Measurements from ENCODE around the gene C1QTNF9. TPM values are rescaled to one million over a fixed set of nuclear protein-coding genes. Genes with fewer than 3 reads are reported as not detected.

Gene C1QTNF9
- total RNA-seq, 1 donor, result not detected

GRCh38 chr13:24301911-24302310, 7.5 kb upstream of the C1QTNF9 start:
- DNase-seq (ENCODE audit: low read depth), result no peak
- no peak overlapping the region for H3K4me3 ChIP-seq (ENCODE audit: low read depth, low read length)
- TF ChIP-seq CTCF (IDR thresholded peaks at IDR 0.05; ENCODE audit: insufficient read depth, low read length), result no peak

GRCh38 chr13:24304620-24305019, 4.8 kb upstream of the C1QTNF9 start:
- H3K4me3 ChIP-seq (ENCODE audit: low read depth, low read length), result no peak overlapping the region
- no peak for DNase-seq (ENCODE audit: low read depth)
- TF ChIP-seq CTCF (IDR thresholded peaks at IDR 0.05; ENCODE audit: insufficient read depth, low read length), result no peak

DNA sequence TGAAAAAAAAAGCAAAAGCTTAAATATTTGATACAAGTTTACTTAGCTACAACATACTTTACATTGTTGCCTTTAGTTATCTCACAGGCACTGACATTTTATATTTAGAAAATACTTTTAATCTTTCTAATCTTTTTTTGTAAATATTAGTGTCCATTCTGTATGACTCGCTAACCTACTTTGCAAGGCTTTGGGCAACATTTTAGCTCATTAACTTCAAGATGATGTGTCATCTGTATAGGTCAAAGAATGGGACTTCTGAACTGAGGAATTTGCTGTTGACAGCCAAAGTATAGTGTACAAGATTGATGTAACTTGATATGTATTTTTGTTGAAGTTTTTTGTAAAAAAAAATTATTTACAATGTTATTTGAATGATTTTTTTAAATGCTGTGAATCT, 2.7 kb upstream of the C1QTNF9 start:
- DNase-seq (ENCODE audit: low read depth), result peak; percentile 54
- TF ChIP-seq CTCF (IDR thresholded peaks at IDR 0.05; ENCODE audit: insufficient read depth, low read length), result no peak
- H3K4me3 ChIP-seq (ENCODE audit: low read depth, low read length), result no peak overlapping the region

DNA sequence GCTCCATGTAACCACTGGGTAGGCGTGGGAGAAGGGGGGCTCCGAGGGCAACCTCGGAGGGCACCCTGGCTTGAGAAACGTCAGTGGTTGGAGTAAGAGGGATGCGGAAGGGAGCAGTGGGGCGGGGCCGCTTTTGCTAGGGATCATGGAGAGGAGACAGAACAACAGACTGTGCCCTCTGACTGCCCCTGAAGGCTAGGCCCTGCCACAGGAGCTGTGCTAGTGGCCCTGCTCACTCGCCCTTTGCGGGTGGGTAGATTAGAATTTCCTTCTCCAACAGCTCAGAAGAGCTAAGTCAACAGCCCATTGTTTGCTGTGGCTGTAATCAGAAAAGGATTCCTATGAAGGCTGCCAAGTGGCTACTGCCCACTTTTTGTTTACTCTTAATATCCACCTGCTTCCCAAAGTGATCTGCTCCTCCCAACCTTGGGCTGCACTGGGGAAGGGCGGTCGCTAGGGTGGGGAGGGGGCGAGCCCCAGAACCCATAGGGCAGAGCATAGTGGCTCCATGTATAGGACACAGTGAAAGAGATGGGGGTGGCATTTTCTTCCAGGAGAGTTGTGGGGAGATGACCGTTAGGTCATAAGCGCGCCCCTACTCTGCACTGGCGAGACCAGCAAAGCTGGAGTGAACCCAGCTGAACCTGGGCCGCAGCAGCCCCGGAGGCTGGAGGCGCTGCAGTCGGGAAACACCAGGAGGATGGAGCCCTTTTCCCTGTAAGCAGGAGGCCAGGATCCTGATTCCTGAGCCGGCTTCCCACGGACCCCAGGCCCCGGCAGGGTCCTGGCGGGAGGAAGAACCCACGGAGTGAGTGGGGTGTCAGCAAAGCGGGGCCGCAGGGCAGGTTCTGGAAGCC, 1.9 kb upstream of the C1QTNF9 start:
- no peak overlapping the region for H3K4me3 ChIP-seq (ENCODE audit: low read depth, low read length)
- DNase-seq (ENCODE audit: low read depth), result no peak
- TF ChIP-seq CTCF (IDR thresholded peaks at IDR 0.05; ENCODE audit: insufficient read depth, low read length), result no peak

- no peak overlapping the region for H3K4me3 ChIP-seq (ENCODE audit: low read depth, low read length)
- DNase-seq (ENCODE audit: low read depth), result no peak
- TF ChIP-seq CTCF (IDR thresholded peaks at IDR 0.05; ENCODE audit: insufficient read depth, low read length), result no peak
Observed at GRCh38 chr13:24308068-24308445, 1.3 kb upstream of the C1QTNF9 start.

DNA sequence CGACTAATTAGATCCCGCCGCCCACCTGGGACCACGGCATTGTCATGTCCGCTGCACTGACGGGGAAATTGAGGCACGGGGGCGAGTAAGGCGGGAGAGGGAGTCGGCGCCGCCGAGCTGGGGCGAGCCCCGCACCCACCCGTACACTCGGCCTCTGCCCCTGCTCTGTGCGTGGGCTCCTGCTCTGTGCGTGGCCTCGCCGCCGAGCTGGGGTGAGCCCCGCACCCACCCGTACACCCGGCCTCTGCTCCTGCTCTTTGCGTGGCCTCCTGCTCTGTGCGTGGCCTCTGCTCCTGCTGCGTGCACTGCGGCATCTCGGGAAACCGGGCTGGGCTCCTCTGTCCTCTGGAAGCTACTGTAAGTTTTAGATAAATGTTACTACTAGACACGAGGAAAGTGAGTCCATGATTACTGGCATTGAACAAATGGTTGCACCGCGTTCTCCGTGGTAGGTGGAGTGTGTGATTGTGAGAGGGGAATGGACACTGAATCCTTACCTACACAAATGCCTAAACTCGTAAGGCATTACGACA, 826 bp upstream of the C1QTNF9 start:
- no peak for DNase-seq (ENCODE audit: low read depth)
- TF ChIP-seq CTCF (IDR thresholded peaks at IDR 0.05; ENCODE audit: insufficient read depth, low read length), result no peak
- H3K4me3 ChIP-seq (ENCODE audit: low read depth, low read length), result no peak overlapping the region
